ENCODE measurements around the gene SSBP3. TPM values are rescaled to one million over a fixed set of nuclear protein-coding genes. Genes with fewer than 3 reads are reported as not detected.

SSBP3 gene
- total RNA-seq, 1 experiment from 2014 or later = 115 TPM

- no peaks in the 10 kb centered on the region for H3K36me3 Mint-ChIP-seq
- no peaks in the 10 kb centered on the region for H3K9me3 Mint-ChIP-seq
- H3K27me3 Mint-ChIP-seq (ENCODE audit: low read depth) = no peaks in the 10 kb centered on the region
- peaks cover 95% of the 10 kb centered on the region for H3K4me1 Mint-ChIP-seq
- TF ChIP-seq NR1H2 (CRISPR knock-in tag; IDR thresholded peaks at IDR 0.05) (no peak), TEAD1 (CRISPR knock-in tag; IDR thresholded peaks at IDR 0.05) (no peak), USF1 (CRISPR knock-in tag; IDR thresholded peaks at IDR 0.05) (no peak), MYBL2 (CRISPR knock-in tag; IDR thresholded peaks at IDR 0.05) (no peak), ATF3 (CRISPR knock-in tag; conservative IDR thresholded peaks at IDR 0.05) (no peak)
- ATAC-seq = peak; percentile 8
- H3K4me3 Mint-ChIP-seq = no peak overlapping the region
- H3K27ac Mint-ChIP-seq = peak overlapping the region; percentile 71
- ChIA-PET CTCF (interaction anchor here (0.9 to 2.6 kb wide), 14 partner anchors 8 to 175 kb away, joined by 3 to 10 read pairs (median 5); partner anchors contain the start of gene SSBP3), POLR2A (interaction anchor here (1.0 to 1.9 kb wide), 3 partner anchors 12 to 164 kb away, joined by 4 to 8 read pairs (median 6); no protein-coding TSS in a partner anchor)
- DNase-seq (ENCODE audit: low spot score) = no peak
Measured at GRCh38 chr1:54324251-54325140, 81.7 kb downstream of the SSBP3 start.

- peaks cover 95% of the 10 kb centered on the region for H3K4me1 Mint-ChIP-seq
- DNase-seq (ENCODE audit: low spot score) (no peak), ATAC-seq (no peak)
- no peaks in the 10 kb centered on the region for H3K36me3 Mint-ChIP-seq
- H3K9me3 Mint-ChIP-seq = no peaks in the 10 kb centered on the region
- ChIA-PET CTCF (interaction anchor here (0.6 to 2.6 kb wide), 12 partner anchors 9 to 176 kb away, joined by 3 to 9 read pairs (median 4); partner anchors contain the start of gene SSBP3), POLR2A (interaction anchor here (1.0 to 1.9 kb wide), 3 partner anchors 9 to 47 kb away, joined by 4 to 6 read pairs (median 4); no protein-coding TSS in a partner anchor)
- no peak overlapping the region for H3K4me3 Mint-ChIP-seq
- TF ChIP-seq USF2 (CRISPR knock-in tag; IDR thresholded peaks at IDR 0.05) (no peak), FOXJ3 (CRISPR knock-in tag; IDR thresholded peaks at IDR 0.05; ENCODE audit: borderline replicate concordance) (no peak), HMGXB4 (CRISPR knock-in tag; IDR thresholded peaks at IDR 0.05) (no peak), ZNF416 (CRISPR knock-in tag; IDR thresholded peaks at IDR 0.05) (no peak), CREM (CRISPR knock-in tag; IDR thresholded peaks at IDR 0.05) (no peak), MAX (CRISPR knock-in tag; IDR thresholded peaks at IDR 0.05) (no peak)
- peak overlapping the region; percentile 86 for H3K27ac Mint-ChIP-seq
- H3K27me3 Mint-ChIP-seq (ENCODE audit: low read depth) = no peaks in the 10 kb centered on the region
Measured at GRCh38 chr1:54323921-54324250, 82.3 kb downstream of the SSBP3 start.

- no peaks in the 10 kb centered on the region for H3K27me3 Mint-ChIP-seq (ENCODE audit: low read depth)
- ATAC-seq (peak; percentile 54), DNase-seq (ENCODE audit: low spot score) (peak; percentile 61)
- ChIA-PET CTCF (interaction anchor here (0.6 to 2.6 kb wide), 15 partner anchors 9 to 176 kb away, joined by 3 to 9 read pairs (median 4); partner anchors contain the start of gene SSBP3), POLR2A (interaction anchor here (1.0 to 1.9 kb wide), 4 partner anchors 9 to 84 kb away, joined by 3 to 6 read pairs (median 4); no protein-coding TSS in a partner anchor)
- peak overlapping the region; percentile 86 for H3K27ac Mint-ChIP-seq
- H3K9me3 Mint-ChIP-seq = no peaks in the 10 kb centered on the region
- H3K4me3 Mint-ChIP-seq = no peak overlapping the region
- H3K36me3 Mint-ChIP-seq = no peaks in the 10 kb centered on the region
- peaks cover 95% of the 10 kb centered on the region for H3K4me1 Mint-ChIP-seq
- TF ChIP-seq ATF2 (CRISPR knock-in tag; IDR thresholded peaks at IDR 0.05; ENCODE audit: borderline replicate concordance, low read depth) = no peak
- no peak for TF ChIP-seq RELA (CRISPR knock-in tag; IDR thresholded peaks at IDR 0.05; ENCODE audit: borderline replicate concordance)
- TF ChIP-seq SP1 (CRISPR knock-in tag; conservative IDR thresholded peaks at IDR 0.05) = no peak
- peak; percentile 66; the same call in 1 of the 2 replicates for TF ChIP-seq ZNF121 (CRISPR knock-in tag; IDR thresholded peaks at IDR 0.05)
- TF ChIP-seq ELF4 (CRISPR knock-in tag; IDR thresholded peaks at IDR 0.05; ENCODE audit: low read depth) = no peak
- no peak for TF ChIP-seq PRDM15 (CRISPR knock-in tag; IDR thresholded peaks at IDR 0.05)
- no peak for TF ChIP-seq CBFB (CRISPR knock-in tag; IDR thresholded peaks at IDR 0.05; ENCODE audit: low read depth)
- TF ChIP-seq FOXK1 (CRISPR knock-in tag; IDR thresholded peaks at IDR 0.05) = no peak
- no peak for TF ChIP-seq ZNF416 (CRISPR knock-in tag; IDR thresholded peaks at IDR 0.05)
- no peak for TF ChIP-seq ZNF317 (CRISPR knock-in tag; IDR thresholded peaks at IDR 0.05; ENCODE audit: borderline replicate concordance, low read depth)
- TF ChIP-seq PRRX2 (CRISPR knock-in tag; IDR thresholded peaks at IDR 0.05) = no peak
Measured at GRCh38 chr1:54323324-54323739, 82.9 kb downstream of the SSBP3 start.

Data from WTC11 (cell line).